Epithelial cell of umbilical artery (primary cell): Measurements from ENCODE around the gene ACTL10. TPM values are rescaled to one million over a fixed set of nuclear protein-coding genes. Genes with fewer than 3 reads are reported as not detected.

Source experiments
- total RNA-seq: library from RNA; depleted of rRNA; stranded (reverse); fragments of >200 nt; gene quantifications from 2 replicates; pipeline ENCODE4 v1.2.3, GENCODE V29; 2014

ACTL10 gene
- 3.6 and 4.0 TPM in 2 replicates for total RNA-seq

DNA sequence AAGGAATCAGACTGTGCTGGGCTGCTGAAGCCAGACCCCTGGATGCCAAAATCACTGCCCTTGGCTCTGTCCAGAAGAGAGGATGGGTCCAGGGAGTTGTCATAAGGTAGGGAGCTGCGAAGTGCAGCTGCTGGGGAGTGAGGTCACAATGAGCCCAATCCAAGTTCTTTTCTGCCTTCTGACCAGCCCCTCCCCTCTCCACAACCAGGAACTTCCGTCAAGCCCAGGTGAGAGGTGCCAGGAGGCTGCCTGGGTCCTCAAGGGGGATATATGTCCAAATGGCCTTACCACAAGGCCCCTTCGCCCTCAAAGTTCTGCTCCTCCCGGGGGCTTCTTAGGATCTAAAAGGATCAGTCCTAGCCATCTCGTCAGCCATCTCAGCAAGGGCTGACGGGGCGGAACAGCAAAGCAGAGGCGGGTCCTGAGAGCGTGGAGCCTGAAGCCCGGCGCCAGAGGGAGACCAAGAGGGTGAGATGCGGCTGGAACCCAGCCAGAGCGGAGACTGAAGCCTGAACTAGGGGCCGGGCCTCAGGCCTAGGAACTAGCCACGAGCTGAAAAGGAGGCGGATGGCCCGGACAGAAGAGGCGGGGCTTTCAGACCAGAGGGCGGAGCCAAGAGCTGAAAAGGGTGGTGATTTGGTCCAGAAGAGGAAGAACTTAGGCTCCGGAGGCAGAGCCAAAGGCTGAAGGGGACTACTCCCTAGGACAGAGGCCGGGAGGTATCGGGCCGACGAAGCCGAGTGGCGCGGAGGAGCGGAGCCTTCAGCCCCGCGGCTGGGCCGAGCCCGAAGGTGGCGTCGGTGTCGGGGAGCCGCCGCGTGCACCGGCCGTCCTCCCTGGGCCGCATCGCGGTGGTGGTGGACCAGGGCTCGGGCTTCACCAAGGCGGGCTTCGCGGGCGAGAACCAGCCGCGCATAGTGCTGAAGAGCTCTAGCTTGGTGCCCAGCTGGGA, at the start of gene ACTL10:
TSS of gene ACTL10 (plus strand) at position 651 of the 952 bp plus-strand sequence. CDS start 555 bp downstream, outside the sequence.

GRCh38 chr20:33662172-33662571, 4.6 kb upstream of the ACTL10 start, which contains the start of gene C20orf144:
Gene C20orf144 (plus strand): TSS chr20:33662327. CDS start chr20:33662346, 19 bp downstream.

DNA sequence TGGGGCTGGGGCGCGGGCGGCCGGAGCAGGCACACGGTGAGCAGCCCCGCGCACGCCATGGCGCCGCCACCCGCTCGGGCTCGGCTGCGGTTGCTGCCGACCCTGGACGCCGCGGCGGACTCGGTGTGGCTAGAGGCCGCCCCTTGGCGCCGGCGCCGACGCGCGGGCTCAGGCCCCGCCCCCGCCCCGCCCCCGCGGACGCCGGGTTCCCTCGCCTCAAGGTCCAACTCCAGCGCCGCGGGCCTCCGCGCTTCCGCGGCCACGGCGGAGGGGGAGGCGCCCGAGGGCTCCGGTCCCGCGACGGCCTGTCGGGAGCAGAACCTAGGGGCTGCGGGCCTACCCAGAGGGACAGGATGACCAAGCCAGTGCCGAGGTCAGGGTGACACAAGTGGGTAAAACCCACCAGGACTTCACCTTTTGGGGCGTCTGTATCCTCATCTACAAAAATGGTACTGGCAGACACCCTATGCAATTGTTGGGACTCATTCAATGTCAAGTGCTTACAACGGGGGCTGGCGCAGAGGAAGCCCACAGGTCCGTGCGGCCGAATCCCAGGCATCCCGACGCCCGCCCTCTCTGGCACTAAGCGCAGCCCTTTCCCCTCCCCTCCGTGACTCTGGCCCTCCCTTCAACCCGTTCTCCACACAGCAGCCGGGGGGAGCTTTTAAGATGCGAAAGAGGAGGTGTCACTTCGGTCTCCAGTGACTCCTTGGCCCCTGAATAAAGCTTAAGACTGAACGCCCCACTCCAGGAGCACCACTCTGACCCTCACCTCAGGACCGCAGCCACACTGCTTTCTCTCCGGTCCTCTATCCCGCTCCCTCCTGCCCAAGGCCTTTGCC, 7.8 kb downstream of the ACTL10 start, which contains the start of gene NECAB3:
TSS of gene NECAB3 (minus strand) at position 135 of the 842 bp plus-strand sequence. CDS start at position 59, 76 bp downstream.

GRCh38 chr20:33686100-33686983, 19.6 kb downstream of the ACTL10 start, which contains the start of gene E2F1:
Gene E2F1 (minus strand): TSS chr20:33686385. CDS start chr20:33686264, 121 bp downstream.

Other genes with a start within 250 kb of the ACTL10 start
- 6.8 and 7.1 TPM in 2 replicates for gene SNTA1, start 223.2 kb upstream of the ACTL10 start, total RNA-seq
- 3.2 and 5.3 TPM in 2 replicates for gene CBFA2T2, start 176.8 kb upstream of the ACTL10 start, total RNA-seq
- 0.32 TPM in 1 of 2 replicates, not detected in the other for gene C20orf144, start 4.6 kb upstream of the ACTL10 start, total RNA-seq
- gene NECAB3, start 7.5 kb downstream of the ACTL10 start, total RNA-seq: 15.2 and 19.5 TPM in 2 replicates
- gene E2F1, start 19.4 kb downstream of the ACTL10 start, total RNA-seq: 11.4 and 12.0 TPM in 2 replicates
- gene PXMP4, start 53.4 kb downstream of the ACTL10 start, total RNA-seq: 3.9 and 4.3 TPM in 2 replicates
- gene ZNF341, start 65.1 kb downstream of the ACTL10 start, total RNA-seq: 0.65 and 0.76 TPM in 2 replicates
- gene CHMP4B, start 144.4 kb downstream of the ACTL10 start, total RNA-seq: 47.4 and 77.1 TPM in 2 replicates